HG02938 (cell line): ENCODE results near the gene TTC34.
"Not testable (repeated sequence)": the region's sequence is repeated elsewhere in the genome, so short reads cannot be mapped to it uniquely, and the experiment has no call there.

Experiments
- ATAC-seq: cut with Tn5 transposase; IDR thresholded peaks from one replicate; pipeline ENCODE4 v1.9.1; 2021; ENCODE audit warnings: mild to moderate bottlenecking, moderate library complexity; ENCODE audit not compliant: unreplicated experiment

Gene TTC34

DNA sequence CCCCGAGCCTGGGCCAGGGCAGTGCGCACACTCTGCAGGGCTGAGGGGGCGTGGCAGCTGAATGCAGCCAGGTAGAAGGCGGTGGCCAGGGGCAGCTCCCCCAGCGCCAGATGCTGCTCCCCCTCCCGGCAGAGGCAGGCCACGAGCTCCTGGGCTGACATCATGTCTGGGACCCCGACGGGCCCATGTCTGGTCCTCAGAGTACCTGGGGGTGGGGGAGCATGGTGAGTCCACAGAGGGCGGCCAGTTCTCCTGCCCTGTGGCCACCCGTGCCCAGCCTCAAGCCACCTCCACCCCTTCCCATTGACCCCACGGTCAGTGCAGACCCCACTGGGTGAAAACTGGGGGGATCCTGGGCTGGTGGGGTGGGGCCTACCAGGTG is 838 bp downstream of the TTC34 start:
- ATAC-seq: no peak

DNA sequence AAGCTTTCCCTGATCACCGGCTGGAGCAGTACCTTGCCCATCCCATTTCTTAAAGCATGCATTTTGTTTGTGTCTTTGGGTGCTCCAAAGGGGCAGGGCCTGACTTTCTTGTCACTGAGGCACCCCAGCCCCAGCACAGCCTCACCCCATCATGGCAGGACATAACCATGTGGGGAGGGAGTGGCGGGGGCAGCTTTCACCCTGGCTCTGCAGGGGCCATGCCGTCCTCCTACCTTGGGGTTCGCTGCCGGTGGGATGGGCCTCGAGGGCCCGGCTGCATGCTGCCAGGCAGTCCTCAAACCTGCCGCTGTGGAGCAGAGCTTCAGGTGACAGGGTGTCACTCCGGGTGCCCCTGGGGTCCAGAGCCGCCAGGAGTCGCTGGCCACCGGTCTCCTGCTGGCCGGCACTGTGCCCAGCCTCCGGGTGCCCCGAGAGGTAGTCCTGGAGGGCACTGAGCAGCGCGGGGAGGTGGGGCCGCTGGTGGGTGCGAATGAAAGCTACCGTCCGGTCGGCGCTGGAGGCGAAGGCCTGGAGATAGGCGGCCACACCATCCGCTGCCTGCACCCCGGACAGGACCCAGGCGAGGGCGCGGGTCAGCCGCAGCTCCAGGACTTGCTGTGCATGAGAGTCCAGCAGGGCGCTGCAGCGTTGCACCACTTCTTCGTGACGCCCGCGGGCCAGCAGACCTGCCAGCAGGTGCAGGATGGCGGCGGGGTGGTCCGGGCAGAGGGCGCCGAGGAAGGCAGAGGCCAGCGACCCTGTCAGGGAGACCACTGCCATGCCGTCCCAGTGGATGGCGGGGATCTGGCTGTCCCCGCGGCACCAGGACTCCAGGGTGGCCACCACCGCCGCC is 1.5 kb downstream of the TTC34 start:
- no peak for ATAC-seq

DNA sequence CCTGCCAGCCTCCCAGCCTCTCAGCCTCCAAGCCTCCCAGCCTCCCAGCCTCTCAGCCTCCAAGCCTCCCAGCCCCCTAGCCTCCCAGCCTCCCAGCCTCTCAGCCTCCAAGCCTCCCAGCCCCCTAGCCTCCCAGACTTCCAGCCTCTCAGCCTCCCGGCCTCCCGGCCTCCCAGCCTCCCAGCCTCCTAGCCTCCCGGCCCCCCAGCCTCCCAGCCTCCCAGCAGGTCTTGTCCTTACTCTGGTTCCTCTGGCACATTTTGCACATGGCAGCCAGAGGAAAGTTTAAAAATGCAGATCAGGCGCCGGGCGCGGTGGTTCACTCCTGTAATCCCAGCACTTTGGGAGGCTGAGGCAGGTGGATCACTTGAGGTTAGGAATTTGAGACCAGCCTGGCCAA is 2.5 kb downstream of the TTC34 start:
- ATAC-seq: not testable (repeated sequence)

DNA sequence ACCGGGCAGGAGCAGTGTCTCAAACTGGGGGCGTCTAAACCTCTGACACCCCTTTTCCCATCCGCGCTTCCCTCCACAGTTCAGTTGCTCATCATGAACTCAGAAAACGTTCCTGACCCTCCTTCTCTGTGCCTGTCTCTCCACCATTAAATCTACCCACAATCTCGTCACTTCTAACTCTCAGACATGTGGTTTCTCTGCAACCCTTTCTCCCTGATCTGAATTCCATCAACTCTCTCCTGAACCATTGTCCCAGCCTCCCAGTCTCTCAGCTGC is 3.8 kb downstream of the TTC34 start:
- ATAC-seq: no peak

DNA sequence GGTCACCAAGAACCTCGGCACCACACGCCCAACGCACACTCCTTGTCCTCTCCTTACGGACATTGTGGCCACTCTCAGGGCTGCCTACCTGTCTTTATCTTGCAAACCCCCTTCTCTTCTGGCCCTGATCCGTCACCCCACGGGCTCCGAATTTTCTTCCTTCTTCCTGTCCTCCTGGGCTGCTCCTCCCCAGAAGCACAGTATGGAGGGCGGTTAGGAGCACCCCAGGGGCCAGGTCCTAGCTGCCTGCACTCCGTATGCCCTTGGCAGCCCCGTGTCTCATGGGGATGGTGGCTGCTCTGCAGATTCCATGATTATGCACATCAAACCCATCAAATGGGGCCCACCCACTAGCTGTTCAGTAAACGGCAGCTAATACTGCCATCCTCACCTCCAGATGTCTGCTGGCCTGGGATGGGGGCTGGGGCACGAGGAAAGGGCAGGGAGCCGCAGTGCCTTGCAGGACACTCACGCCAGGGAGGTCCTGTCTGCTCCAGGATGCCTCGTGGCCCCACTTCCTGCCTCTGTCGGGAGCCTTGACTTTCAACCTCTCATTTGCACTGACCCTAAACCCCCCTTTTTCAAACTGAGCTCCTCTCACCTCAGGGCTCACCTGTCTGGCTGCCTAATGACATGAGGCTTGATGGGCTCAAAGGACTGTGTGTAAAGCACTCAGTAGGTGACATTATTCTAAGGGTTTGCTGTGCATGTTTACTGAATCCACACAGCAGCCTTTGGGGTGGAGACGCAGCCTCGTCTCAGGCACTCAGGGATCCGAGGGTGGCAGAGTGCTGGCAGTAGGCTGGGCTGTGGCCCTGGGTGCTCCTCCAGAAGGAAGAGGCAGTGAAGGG is 4.4 kb downstream of the TTC34 start:
- ATAC-seq: no peak

DNA sequence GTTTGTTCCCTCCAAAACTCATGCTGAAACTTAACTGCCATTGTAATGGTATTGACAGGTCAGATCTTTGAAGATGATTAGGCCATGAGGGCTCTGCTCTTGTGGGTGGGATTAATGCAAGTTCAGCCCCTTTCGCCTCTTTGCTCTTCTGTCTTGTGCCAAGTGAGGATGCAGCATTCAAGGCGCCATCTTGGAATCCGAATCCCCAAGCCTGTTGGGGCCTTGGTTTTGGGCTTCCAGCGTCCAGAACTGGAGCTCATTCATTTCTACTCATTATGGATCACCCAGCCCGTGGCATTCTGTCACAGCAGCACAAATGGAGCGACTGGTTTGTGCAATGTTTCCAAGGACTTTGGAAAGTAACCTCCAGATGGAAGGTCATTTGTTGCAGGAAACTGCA is 5.6 kb downstream of the TTC34 start:
- ATAC-seq: no peak

DNA sequence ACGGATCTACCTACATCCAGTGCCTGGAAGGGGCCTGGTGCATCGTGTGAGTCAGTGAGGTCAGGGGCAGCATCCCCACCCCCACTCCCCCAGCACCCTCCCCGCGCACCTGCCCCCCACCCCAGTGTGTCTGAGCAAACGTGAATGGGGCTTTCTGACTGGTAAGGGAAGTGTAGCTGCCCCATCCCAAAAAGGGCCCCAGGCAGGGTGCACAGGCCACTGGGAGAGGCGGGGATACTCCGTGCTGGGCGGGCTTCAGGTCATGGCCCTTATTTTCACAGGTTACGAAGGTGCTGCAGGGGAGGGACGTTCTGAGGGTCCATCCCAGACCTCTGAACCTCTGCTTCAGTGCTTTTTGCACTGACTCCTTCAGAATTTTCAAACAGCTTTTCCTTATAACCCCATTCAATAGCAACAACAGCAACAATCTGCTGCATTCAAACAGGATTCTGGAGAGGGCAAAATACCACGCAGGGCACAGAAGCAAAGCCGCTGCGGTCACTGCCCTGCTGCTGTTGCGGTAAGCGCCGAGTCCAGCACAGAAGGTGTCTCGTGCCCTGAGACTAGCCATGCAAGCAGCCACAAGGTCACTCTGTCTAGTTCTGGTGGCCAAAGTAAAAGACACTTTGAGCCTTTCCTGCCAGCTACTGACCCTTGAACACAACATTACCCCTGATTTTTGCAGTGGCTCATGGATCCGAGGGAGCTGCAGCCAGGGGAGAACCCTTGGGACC is 10.3 kb downstream of the TTC34 start:
- no peak for ATAC-seq

DNA sequence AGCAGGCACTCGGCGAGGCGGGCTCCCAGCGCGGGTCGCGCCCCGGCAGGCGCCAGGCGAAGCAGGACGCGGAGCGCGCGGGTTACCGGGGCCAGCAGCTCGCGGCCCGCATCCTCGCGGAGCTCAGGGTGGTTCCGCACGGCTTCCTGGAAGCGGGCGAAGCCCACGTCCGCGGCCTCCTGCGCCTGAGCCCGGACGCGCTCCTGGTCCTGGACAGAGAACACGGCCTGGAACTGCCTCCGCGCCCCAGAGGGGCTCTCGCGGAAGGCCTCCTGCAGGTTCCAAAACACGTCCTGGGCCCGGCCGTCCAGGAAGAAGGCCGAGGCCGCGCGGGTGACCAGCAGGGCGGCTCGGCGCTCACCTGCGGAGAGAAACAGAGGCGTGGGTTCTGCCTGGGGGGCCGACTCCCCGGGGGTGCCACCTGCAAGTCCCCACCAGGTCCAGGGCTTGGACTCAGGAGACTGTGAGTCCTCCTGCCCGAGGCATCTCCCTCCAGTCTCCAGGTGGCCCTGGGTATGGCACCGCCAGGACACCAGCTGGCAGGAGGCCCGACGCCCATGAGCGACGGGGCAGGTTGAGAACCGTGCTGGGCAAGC is 11.4 kb downstream of the TTC34 start:
- no peak for ATAC-seq

DNA sequence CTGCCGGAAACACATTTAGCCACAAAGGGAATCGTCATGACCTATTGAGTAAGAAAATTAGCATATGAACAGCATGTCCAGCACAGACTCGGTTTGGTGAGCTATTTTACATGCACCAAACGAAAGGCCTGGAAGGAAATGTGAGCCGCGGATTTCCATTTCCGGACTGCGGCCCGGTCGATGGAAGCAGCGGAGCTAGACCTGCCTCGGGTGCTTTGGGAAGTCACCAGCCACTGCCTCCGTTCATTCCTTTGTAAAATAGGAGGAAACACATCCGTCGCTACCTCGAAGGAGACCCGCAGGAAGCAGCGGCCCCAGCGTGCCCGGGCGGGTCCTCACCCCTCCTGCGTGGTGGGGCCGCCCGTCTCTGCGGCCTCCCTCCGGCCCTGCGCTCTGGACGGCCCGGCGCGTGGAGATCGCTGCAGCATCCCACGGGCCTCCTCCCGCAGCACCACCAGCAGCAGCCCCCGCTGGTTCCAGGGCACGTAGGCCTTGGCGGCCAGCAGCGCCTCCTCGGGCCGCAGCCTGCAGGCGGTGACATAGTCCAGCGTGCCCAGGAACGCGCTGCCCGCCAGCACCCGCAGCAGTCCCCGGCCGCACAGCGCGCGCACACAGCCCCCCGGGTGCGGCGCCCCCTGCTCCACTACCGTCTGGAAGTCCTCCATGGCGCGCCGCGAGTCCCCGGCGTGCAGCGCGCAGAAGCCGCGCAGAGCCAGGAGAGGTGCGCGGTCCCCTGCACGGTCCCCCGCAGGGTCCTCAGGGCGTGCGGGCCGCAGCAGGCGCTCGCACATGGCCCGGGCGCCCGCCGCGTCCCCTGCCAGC is 12.1 kb downstream of the TTC34 start:
- ATAC-seq: no peak

DNA sequence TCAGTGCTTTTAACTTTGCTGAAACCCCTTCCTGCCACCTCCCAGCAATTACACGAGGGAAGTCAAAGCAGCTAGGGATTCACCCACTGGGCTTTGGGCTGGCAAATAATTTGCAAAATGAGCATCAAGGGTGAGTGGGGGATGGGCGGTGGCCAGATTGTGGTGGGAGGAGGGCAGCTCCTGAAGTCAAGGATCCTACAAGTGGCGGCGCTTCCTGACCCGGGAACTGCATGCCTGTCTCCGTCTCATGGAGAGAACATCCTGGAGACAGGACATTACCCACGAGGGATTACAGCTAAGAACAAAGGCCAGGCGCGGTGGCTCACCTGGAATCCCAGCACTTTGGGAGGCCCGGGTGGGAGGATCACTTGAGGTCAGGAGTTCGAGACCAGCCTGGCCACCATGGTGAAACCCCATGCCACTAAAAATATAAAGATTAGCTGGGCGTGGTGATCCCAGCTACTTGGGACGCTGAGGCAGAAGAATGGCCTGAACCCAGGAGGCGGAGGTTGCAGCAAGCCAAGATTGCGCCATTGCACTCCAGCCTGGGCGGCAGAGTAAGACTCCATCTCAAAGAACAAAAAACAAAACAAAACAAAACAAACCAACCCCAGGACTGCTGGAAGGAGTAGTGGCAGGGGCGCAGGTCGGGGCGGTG is 12.9 kb downstream of the TTC34 start:
- no peak for ATAC-seq

DNA sequence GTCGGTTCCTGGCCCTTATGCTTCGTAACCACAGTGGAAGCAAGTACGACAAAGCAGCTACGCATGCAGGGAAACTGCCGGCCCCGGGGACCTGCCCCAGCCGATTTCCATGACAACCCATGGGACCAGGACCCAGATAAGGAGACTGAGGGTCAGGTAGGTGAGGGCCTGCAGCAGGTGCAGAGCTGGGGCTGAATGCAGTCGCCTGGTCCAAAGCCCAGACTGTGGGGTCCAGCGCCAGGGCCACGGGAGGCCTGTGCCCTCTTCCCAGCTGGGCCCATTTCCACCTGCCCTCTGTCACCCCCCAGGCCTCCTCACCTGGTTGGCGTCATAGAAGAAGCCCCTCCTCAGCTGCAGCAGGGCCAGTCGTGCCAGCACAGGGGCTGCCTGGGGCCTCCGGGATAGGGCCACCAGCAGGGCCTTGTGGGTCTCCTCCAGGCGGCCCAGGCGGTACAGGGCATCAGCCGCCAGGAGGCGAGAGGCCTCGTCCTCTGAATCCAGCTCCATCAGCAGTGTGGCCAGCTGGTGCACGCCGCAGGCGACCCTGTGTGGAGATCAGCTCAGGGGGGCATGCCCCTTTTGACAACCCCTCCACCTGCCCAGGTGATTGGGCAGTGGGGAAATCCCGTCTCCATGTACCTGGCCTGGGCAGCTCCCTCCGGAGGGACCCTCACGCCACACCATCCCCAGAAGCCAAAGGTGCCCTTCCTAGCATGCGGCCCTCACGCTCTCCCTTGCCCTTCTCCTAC is 14.2 kb downstream of the TTC34 start:
- ATAC-seq: no peak

DNA sequence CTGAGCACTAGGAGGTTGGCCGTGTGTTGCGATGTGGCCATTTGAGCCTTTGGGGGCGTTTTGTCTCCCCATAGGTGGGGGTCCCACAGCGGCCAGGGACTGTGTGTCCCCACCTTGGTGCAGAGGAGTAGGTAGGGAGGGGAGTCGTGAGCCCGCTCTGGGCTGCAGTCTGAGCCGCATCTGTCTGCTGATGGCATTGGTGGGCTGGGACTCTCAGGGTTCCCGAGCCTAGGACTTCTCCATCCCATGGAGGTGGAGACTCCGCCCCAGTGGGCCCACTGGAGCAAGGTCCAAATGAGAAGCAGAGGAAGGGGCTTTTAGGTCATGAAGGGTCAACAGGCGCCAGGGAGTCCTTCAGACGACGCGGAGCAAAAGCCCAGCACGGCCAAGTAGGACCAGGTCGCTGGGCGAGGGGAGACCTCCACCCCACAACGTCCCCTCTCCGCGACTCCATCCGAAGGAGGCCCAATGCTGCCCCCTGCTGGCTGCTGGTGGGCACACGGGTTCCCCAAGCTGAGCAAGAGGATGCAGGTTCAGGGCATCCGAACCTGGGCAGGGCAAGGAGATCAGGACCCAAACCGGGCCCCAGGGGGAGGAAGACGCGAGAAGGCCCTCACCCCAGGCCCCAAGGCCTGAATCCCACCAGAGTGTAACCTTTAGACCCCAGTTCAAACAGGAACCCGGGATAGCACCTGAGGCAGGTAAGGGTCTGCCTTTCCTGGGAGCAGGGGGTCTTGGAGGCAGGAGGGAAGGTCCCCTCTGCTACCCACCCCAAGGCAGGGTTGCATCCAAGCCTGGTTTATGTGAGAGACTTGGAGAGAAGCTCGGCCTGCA is 14.9 kb downstream of the TTC34 start:
- ATAC-seq: no peak

DNA sequence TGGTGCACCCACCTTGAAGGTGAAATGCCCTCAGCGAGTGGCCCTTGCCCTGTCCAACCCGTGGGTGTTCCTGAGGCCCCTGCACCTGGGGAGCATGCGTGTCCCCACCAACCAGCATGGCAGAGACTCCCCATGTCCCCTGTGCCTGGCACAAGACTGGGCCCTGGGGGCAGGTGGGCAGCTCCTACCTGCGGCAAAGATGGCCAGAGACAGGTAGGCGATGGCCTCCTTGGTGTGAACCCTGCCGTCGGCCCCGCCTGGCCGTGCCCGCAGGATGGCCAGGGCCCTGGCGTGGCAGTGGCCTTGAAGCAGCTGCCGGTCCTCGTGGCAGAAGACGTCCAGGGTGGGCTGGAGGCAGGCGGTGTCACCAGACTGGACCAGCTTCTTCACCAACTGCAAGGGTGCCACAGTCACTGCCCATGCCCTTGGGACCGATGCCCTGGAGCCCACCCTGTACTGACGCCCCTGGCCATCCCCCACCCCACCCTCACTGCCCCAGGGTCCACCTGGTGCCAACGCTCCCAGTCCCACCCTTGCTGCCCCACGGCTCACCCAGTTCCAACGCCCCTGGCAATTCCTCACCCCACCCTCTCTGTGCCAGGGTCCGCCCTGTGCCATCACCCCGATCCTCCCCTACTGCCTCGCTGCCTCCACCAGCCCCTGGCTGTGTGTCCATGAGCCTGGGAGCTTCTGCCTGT is 15.7 kb downstream of the TTC34 start:
- no peak for ATAC-seq

DNA sequence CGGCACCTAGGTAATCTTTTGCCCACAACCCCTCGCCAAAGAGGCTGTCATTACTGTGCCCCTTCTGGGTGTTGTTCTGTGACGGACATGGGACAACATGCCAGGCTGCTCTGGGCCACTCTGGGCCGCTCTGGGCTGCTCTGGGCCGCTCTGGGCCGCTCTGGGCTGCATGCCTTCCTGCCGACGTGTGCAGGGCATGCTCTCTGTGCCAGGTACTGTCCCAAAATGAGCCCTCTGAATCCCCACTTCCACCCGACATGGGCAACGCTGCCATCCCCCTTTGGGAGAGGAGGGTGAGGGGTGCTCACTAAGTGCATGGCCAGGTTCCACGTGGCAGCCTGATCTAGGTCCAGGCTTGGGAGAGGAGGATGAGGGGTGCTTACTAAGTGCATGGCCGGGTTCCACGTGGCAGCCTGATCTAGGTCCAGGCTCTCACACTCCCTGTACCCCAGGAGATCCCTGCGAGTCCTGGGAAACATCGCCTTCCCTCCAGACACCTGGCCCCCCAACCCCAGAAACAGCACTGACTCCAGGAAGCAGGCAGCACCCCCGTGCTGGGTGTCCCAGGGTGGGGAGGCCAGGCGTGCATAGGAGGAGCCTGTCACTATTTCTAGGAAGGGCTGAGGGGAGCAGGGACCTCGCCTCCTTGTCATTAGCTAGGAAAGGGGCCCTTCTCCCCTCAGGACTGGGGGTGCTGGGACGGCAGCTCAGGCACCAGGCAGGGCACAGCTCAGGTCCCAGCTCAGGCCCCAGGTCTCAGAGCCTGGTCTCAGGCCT is 16.5 kb downstream of the TTC34 start:
- no peak for ATAC-seq

DNA sequence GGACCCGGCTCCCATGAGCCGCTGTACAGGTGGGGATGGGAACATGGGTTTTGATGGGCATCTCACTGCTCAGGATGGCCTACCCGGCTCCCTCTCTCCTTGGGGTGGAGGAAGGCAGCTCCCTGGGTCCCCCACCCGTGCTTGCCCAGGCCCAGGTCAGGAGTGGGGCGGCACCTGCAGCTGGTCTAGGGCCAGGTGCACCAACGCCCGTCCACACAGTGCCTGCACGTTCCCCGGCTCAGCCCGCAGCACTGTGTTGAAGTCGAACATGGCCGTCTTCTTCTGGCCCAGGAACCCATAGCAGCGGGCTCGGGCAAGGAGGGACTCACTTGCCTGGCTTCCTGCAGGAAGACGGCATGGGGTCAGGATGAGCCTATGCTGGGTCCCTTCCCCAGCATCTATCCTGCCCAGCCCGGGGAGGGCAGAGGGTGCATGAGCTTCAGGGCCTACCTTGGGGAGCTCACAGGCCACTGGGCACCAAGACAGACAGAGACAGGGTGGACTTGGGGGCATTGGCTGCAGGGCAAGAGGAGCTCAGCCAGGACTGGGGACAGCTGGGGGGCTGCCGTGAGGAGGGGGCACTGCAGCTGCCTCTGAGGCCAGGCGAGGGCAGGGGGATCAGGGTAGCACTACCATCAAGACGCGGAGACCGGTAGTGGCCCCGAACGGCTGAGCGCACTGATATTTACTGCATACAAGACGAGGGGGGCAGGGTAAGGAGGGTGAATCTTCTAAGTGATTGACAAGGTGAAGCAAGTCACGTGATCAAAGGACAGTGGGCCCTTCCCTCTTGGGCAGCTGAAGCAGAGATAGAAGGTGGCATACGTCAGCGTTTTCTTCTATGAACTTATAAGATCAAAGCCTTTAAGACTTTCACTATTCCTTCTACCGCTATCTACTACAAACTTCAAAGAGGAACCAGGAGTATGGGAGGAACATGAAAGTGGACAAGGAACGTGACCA is 17.8 kb downstream of the TTC34 start:
- no peak for ATAC-seq

DNA sequence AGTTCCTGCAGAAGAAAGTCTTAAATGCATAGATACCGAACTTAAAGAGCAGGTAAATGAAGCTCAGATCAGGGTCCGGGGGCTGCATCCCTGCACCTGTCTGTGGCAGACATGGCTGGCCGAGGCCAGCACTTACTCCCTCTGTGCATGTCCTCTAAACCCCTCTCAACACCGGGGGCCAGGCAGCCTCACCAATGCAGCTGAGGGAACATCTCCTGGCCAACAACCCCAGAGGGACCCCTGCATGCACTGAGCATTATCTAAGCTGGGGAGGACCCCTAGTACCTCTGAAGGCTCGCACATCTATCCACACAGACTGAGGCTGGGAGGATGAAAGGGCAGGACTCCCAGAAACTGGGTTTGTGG is 18.4 kb downstream of the TTC34 start:
- no peak for ATAC-seq
